Measurements from ENCODE around the gene HEXA.

GRCh38 chr15:72313881-72314280 is 61.9 kb downstream of the HEXA start:
- TF ChIP-seq ATF2 (tag by site-specific recombination; IDR thresholded peaks at IDR 0.05; ENCODE audit: low read depth) (no peak), ZNF560 (tag by site-specific recombination; IDR thresholded peaks at IDR 0.05; ENCODE audit: borderline replicate concordance) (no peak), HOXA7 (CRISPR knock-in tag; IDR thresholded peaks at IDR 0.05; ENCODE audit: borderline replicate concordance) (no peak), ZBTB6 (tag by site-specific recombination; IDR thresholded peaks at IDR 0.05) (no peak), CTCF (tag by site-specific recombination; IDR thresholded peaks at IDR 0.05) (no peak), TRIM28 (IDR thresholded peaks at IDR 0.05; ENCODE audit: borderline replicate concordance, low read length) (no peak), ZNF114 (tag by site-specific recombination; IDR thresholded peaks at IDR 0.05) (no peak), ZNF274 (IDR thresholded peaks at IDR 0.05; ENCODE audit: low read length) (no peak), ZNF274 (tag by site-specific recombination; IDR thresholded peaks at IDR 0.05; ENCODE audit: borderline replicate concordance) (no peak), GFI1B (tag by site-specific recombination; IDR thresholded peaks at IDR 0.05) (no peak), ZNF660 (tag by site-specific recombination; IDR thresholded peaks at IDR 0.05) (no peak), ZNF324 (tag by site-specific recombination; IDR thresholded peaks at IDR 0.05) (no peak)

All from HEK293 (cell line).